GM12878 (cell line): ENCODE measurements around the gene TAF10. TPM values are rescaled to one million over a fixed set of nuclear protein-coding genes. Genes with fewer than 3 reads are reported as not detected.

Experiments
- ATAC-seq: fragments of 200-7000 bp; cut with Tn5 transposase; 3 replicates; pipeline ENCODE4 v1.9.1; 2020; ENCODE audit warnings: mild to moderate bottlenecking, moderate library complexity
- BruUV-seq: library from RNA; stranded (reverse); fragments of 400-500 nt; replicated peaks from 2 replicates; lab custom pipeline; 2021; lab: Mats Ljungman, UMichigan
- CTCF ChIA-PET: fragments of 300-600 bp; sonication (Branson Sonifier 250); formaldehyde crosslinking; extraction: SDS; loops from one replicate; lab custom pipeline; 2021; ENCODE audit warnings: inconsistent platforms; lab: Yijun Ruan, JAX
- POLR2A ChIA-PET: fragments of 350-600 bp; formaldehyde crosslinking; extraction: SDS; loops from one replicate; lab custom pipeline; 2021; ENCODE audit warnings: inconsistent platforms; lab: Charles Lee
- RAD21 ChIA-PET: fragments of 300-600 bp; sonication (Branson Sonifier 250); formaldehyde crosslinking; loops from one replicate; lab custom pipeline; 2023; ENCODE audit warnings: antibody characterized with exemption; ENCODE audit not compliant: unreplicated experiment; lab: Charles Lee
- SMC1A ChIA-PET: fragments of 300-600 bp; sonication (Branson Sonifier 250); formaldehyde crosslinking; loops from one replicate; lab custom pipeline; 2023; ENCODE audit not compliant: unreplicated experiment, uncharacterized antibody; lab: Charles Lee
- DNase-seq: peaks from one replicate; pipeline ENCODE4 v3.0.0-alpha.2; 2011; ENCODE audit warnings: low read depth, low spot score
- FAIRE-seq: peaks from 3 replicates; lab custom pipeline; 2011; peaks lifted over from hg19 to GRCh38; lab: Jason Lieb, UNC
- H2AFZ ChIP-seq: 2 replicates; pipeline ENCODE4 v1.6.0; 2011; ENCODE audit warnings: low read depth, low read length, control low read depth; ENCODE audit not compliant: control insufficient read depth
- H3K27ac ChIP-seq: 2 replicates; pipeline ENCODE4 v1.5.1; 2011; ENCODE audit warnings: control low read depth; ENCODE audit not compliant: control insufficient read depth, insufficient read depth
- H3K27me3 ChIP-seq, 2 experiments: replicated peaks in 1 of 2; 2 replicates each; pipeline versions ENCODE4 v1.6.0 to v1.6.1; 2011; ENCODE audit warnings: low read length in 1 of 2; ENCODE audit not compliant: control insufficient read depth in 2 of 2, insufficient read depth in 2 of 2
- H3K36me3 ChIP-seq, 2 experiments: 2 replicates each; pipeline ENCODE4 v1.5.1; 2011; ENCODE audit warnings: low read length in 1 of 2; ENCODE audit not compliant: control insufficient read depth in 2 of 2, insufficient read depth in 2 of 2
- H3K4me1 ChIP-seq: 2 replicates; pipeline ENCODE4 v1.6.1; 2011; ENCODE audit warnings: mild to moderate bottlenecking, low read length, moderate library complexity, mixed read lengths; ENCODE audit not compliant: control insufficient read depth, insufficient read depth
- H3K4me2 ChIP-seq: 2 replicates; pipeline ENCODE4 v1.6.0; 2011; ENCODE audit warnings: control low read depth; ENCODE audit not compliant: control insufficient read depth, insufficient read depth
- H3K4me3 ChIP-seq: fragments of 200-600 bp; sonication (generic); 2 replicates; pipeline ENCODE4 v1.5.1; 2016
- H3K79me2 ChIP-seq: 2 replicates; pipeline ENCODE4 v1.6.0; 2011; ENCODE audit warnings: low read length; ENCODE audit not compliant: control insufficient read depth, insufficient read depth
- H3K9ac ChIP-seq: 2 replicates; pipeline ENCODE4 v1.8.0; 2011; ENCODE audit warnings: low read length, control low read depth, mixed read lengths; ENCODE audit not compliant: control insufficient read depth, insufficient read depth
- H3K9me3 ChIP-seq: replicated peaks from 3 replicates; pipeline ENCODE4 v1.5.1; 2011; ENCODE audit warnings: mild to moderate bottlenecking, low read length; ENCODE audit not compliant: control insufficient read depth, insufficient read depth
- H4K20me1 ChIP-seq: 2 replicates; pipeline ENCODE4 v1.6.0; 2011; ENCODE audit not compliant: control insufficient read depth, insufficient read depth
- HSF1 ChIP-seq: fragments of 150-350 bp; IDR thresholded peaks from 2 replicates; pipeline ENCODE4 v1.6.1; 2014; ENCODE audit warnings: mild to moderate bottlenecking, low read depth, low read length
- NBN ChIP-seq: fragments of 450-650 bp; IDR thresholded peaks from 2 replicates; pipeline ENCODE4 v1.6.1; 2016
- WGBS: methylation state at CpG from one replicate; pipeline ENCODE4 v1.1.6; 2016; ENCODE audit warnings: low lambda C conversion rate; ENCODE audit not compliant: insufficient replicate concordance, insufficient coverage; ENCODE audit errors: missing lambda C conversion rate; 5-methylcytosine and 5-hydroxymethylcytosine counted together
- in situ Hi-C: fragments of 300-500 bp; cut with MboI; formaldehyde crosslinking; loops from 9 replicates; pipeline ENCODE4 v1.14.3; 2018; ENCODE audit warnings: mixed read lengths
- intact Hi-C: fragments of 100-400 bp; cut with micrococcal nuclease; formaldehyde crosslinking; loops from one replicate; pipeline ENCODE4 v1.14.2; 2022; ENCODE audit not compliant: unreplicated experiment
- polyA plus RNA-seq, 11 experiments: library from polyadenylated mRNA; depleted of rRNA in 4 of 11; unstranded in 6 of 11; stranded (reverse) in 5 of 11; fragments of >200 nt; fragmentation: Nextera tagmentation in 4 of 11; fragmentation: Illumina TruSeq in 1 of 11; extraction: Ambion mirVana in 4 of 11; extraction: Trizol in 1 of 11; gene quantifications; 1 replicate in 1 of 11; 2 replicates in 10 of 11; pipeline versions ENCODE4 v1.2.1 to v1.2.3, GENCODE V29; 2011 to 2016; ENCODE audit warnings: inconsistent platforms in 2 of 11, missing spikeins in 2 of 11, low read depth in 1 of 11
- total RNA-seq, 4 experiments: library from RNA; depleted of rRNA in 3 of 4; stranded (reverse); fragments of >200 nt in 3 of 4; fragmentation: Illumina TruSeq in 1 of 4; extraction: Trizol in 1 of 4; gene quantifications; 2 replicates each; pipeline versions ENCODE4 v1.2.1 to v1.2.3, GENCODE V29; 2013 to 2021

TAF10 gene
- total and polyA plus RNA-seq, 10 of the 15 experiments (the other 5 are each of a cell fraction or from before 2014, with no cell fraction given) = 26.7 to 251 (median 149) TPM

- TF ChIP-seq HSF1 = no peak
- Histone ChIP-seq H3K4me1 (peaks cover 3% of the 10 kb centered on the region; the same call in 1 of the 2 replicates), H3K27me3 (no peaks in the 10 kb centered on the region), H3K9ac (no peak overlapping the region), H3K36me3 (peaks cover 14 to 18% of the 10 kb centered on the region in 2 experiments), H3K79me2 (peaks cover 47% of the 10 kb centered on the region), H3K9me3 (no peaks in the 10 kb centered on the region), H4K20me1 (no peaks in the 10 kb centered on the region; the same call in 1 of the 2 replicates), H3K4me3 (no peak overlapping the region), H3K27ac (no peak overlapping the region), H3K4me2 (peak overlapping the region; percentile 20; the same call in 1 of the 2 replicates), H2AFZ (no peak overlapping the region)
- DNase-seq (no peak), ATAC-seq (no peak), FAIRE-seq (no peak)
- CTCF ChIA-PET = interaction anchor here (0.9 to 1.3 kb wide), 2 partner anchors 68 to 84 kb away, joined by 3 to 7 read pairs; partner anchors contain the start of gene MRPL17
- SMC1A ChIA-PET = interaction anchor here (1.1 to 1.6 kb wide), 3 partner anchors 10 to 83 kb away, joined by 3 to 6 read pairs (median 3); partner anchors contain the start of gene TAF10
- 94% methylated on average over 1 of the region's 1 CpG for WGBS
- no TSS peak for BruUV-seq
- POLR2A ChIA-PET = interaction anchor here (1.5 kb wide), 1 partner anchor 18 kb away, joined by 3 read pairs; no protein-coding TSS in a partner anchor
- intact Hi-C loops (no loop called here), in situ Hi-C loops (no loop called here)
- RAD21 ChIA-PET = interaction anchor here (0.9 to 1.0 kb wide), 2 partner anchors 20 to 32 kb away, joined by 3 to 4 read pairs; partner anchors contain the start of gene TPP1
Observed at GRCh38 chr11:6599449-6599848, 12.6 kb downstream of the TAF10 start.

DNA sequence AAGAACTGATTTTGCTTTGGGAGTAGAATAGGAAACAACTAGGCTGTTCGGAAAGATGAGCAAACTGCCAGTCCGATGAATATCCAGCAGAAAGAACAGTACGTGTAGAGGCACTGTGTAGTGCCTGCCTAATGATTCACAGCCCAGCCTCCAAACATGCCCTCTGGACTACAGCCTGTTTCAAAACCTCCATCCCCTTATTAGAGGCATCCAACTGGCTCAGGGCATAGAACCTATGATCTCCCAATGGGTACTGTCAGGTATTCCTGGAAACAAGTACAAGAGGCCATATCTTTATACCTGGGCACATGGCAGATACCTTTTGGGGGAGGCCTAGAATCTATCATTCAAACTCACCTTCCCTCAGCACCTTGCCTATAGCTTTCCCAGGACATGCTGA lies 13.5 kb downstream of the TAF10 start:
- POLR2A ChIA-PET = no interaction called here
- Histone ChIP-seq H3K27ac (no peak overlapping the region), H3K27me3 (no peaks in the 10 kb centered on the region), H3K79me2 (peaks cover 38% of the 10 kb centered on the region), H4K20me1 (no peaks in the 10 kb centered on the region; the same call in 1 of the 2 replicates), H3K9me3 (no peaks in the 10 kb centered on the region), H3K36me3 (peaks cover 14 to 19% of the 10 kb centered on the region in 2 experiments), H2AFZ (no peak overlapping the region), H3K4me1 (peaks cover 3% of the 10 kb centered on the region; the same call in 1 of the 2 replicates), H3K4me3 (no peak overlapping the region), H3K9ac (no peak overlapping the region), H3K4me2 (no peak overlapping the region)
- intact Hi-C loops = no loop called here
- no TSS peak for BruUV-seq
- no peak for ATAC-seq
- 97% methylated on average over 3 of the region's 3 CpGs for WGBS
- CTCF ChIA-PET = interaction anchor here (0.9 kb wide), 1 partner anchor 67 kb away, joined by 3 read pairs; no protein-coding TSS in a partner anchor
- DNase-seq = no peak
- TF ChIP-seq NBN = no peak
- FAIRE-seq = no peak
- in situ Hi-C loops = no loop called here
- RAD21 ChIA-PET = interaction anchor here (1.0 kb wide), 1 partner anchor 21 kb away, joined by 4 read pairs; the partner anchor contains the start of gene TPP1
- SMC1A ChIA-PET = interaction anchor here (1.6 kb wide), 1 partner anchor 9 kb away, joined by 6 read pairs; no protein-coding TSS in a partner anchor
